PC-9 (cell line): ENCODE results near the gene RNF144A. TPM values are rescaled to one million over a fixed set of nuclear protein-coding genes. Genes with fewer than 3 reads are reported as not detected.

Source experiments
- BruUV-seq: library from RNA; stranded (reverse); fragments of 400-500 nt; replicated peaks from 2 replicates; lab custom pipeline; 2021; lab: Mats Ljungman, UMichigan
- CTCF ChIA-PET: fragments of 300-600 bp; sonication (Branson Sonifier 250); formaldehyde crosslinking; loops from one replicate; lab custom pipeline; 2022; ENCODE audit warnings: antibody characterized with exemption; lab: Charles Lee
- POLR2A ChIA-PET: fragments of 300-600 bp; sonication (Branson Sonifier 250); formaldehyde crosslinking; loops from one replicate; lab custom pipeline; 2022; ENCODE audit warnings: antibody characterized with exemption; ENCODE audit not compliant: unreplicated experiment; lab: Charles Lee
- DNase-seq, 2 experiments: peaks; one replicate each; pipeline versions ENCODE4 v3.0.0 to v3.0.0-alpha.2; 2015 to 2022; ENCODE audit warnings: mixed read lengths in 1 of 2
- H2AFZ ChIP-seq: fragments of 200-600 bp; sonication (generic); 2 replicates; pipeline ENCODE4 v1.8.1; 2017; ENCODE audit warnings: antibody characterized with exemption
- H3F3A ChIP-seq: fragments of 200-600 bp; sonication (generic); 2 replicates; pipeline ENCODE4 v1.8.1; 2017; ENCODE audit warnings: antibody characterized with exemption, mild to moderate bottlenecking, low read depth; ENCODE audit not compliant: insufficient read depth
- H3K27ac ChIP-seq: fragments of 200-600 bp; sonication (generic); 2 replicates; pipeline ENCODE4 v1.6.1; 2016; ENCODE audit warnings: mixed run types
- H3K27me3 ChIP-seq: fragments of 200-600 bp; sonication (generic); 2 replicates; pipeline ENCODE4 v1.6.1; 2016; ENCODE audit warnings: low read depth, mixed run types; ENCODE audit not compliant: insufficient read depth
- H3K36me3 ChIP-seq: fragments of 200-600 bp; sonication (generic); 2 replicates; pipeline ENCODE4 v1.6.1; 2016; ENCODE audit warnings: low read depth, mixed run types
- H3K4me1 ChIP-seq: fragments of 200-600 bp; sonication (generic); replicated peaks from 2 replicates; pipeline ENCODE4 v1.6.1; 2016; ENCODE audit warnings: mixed run types; ENCODE audit not compliant: insufficient read depth
- H3K4me2 ChIP-seq: fragments of 200-600 bp; sonication (generic); 2 replicates; pipeline ENCODE4 v1.6.1; 2017; ENCODE audit warnings: mixed run types
- H3K4me3 ChIP-seq: fragments of 200-600 bp; sonication (generic); 2 replicates; pipeline ENCODE4 v1.6.1; 2016; ENCODE audit warnings: mixed run types
- H3K79me2 ChIP-seq: fragments of 200-600 bp; sonication (generic); 2 replicates; pipeline ENCODE4 v1.6.1; 2017; ENCODE audit warnings: low read depth, mixed run types
- H3K9me2 ChIP-seq: fragments of 200-600 bp; sonication (generic); 2 replicates; pipeline ENCODE4 v1.8.1; 2017; ENCODE audit warnings: mild to moderate bottlenecking; ENCODE audit not compliant: insufficient read depth
- H3K9me3 ChIP-seq: fragments of 200-600 bp; sonication (generic); 2 replicates; pipeline ENCODE4 v1.8.1; 2016; ENCODE audit warnings: low read depth; ENCODE audit not compliant: insufficient read depth
- H4K20me1 ChIP-seq: fragments of 200-600 bp; sonication (generic); 2 replicates; pipeline ENCODE4 v1.8.1; 2017; ENCODE audit not compliant: insufficient read depth
- EZH2 ChIP-seq: fragments of 200-600 bp; sonication (generic); IDR thresholded peaks from 2 replicates; pipeline ENCODE4 v1.8.0; 2017; ENCODE audit warnings: antibody characterized with exemption, low read depth
- intact Hi-C: fragments of 100-400 bp; cut with micrococcal nuclease; formaldehyde crosslinking; loops from one replicate; pipeline ENCODE4 v1.10.0; 2022; ENCODE audit not compliant: unreplicated experiment
- total RNA-seq: library from RNA; stranded (reverse); gene quantifications from 2 replicates; pipeline ENCODE4 v1.2.3, GENCODE V29; 2021
- TF ChIP-seq, protein P1 (sequence below): fragments of 200-600 bp; sonication (generic); conservative IDR thresholded peaks from 2 replicates; pipeline ENCODE4 v1.6.1; 2017; ENCODE audit warnings: mixed run types, antibody characterized with exemption, mild to moderate bottlenecking, moderate library complexity

RNF144A gene
- total RNA-seq, 1 experiment from 2014 or later: 0.94 TPM

DNA sequence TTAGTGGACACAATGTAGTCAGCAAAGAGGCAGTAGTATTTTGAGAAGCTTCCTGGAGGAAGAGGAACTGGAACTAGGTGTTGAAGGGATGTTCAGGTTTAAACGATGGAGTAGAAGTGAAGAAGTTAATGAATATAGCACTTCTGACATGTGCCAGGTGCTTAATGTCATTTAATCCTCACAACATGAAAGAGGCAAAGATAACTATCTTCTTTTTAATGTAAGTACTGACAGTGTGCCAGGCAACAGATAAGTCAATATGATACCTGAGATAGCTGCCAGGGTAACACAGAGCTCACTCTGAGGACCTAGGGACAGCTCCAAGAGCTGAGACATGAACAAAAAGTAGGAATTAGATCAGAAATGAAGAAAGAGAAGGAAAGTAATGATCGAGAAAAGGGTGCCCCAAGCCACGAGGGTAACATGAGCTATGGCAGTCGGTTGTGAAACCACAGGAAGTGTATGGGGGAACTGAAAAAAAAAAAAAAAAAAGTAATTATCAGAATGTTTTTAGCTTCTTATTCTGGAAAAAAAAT is 140.7 kb downstream of the RNF144A start:
- DNase-seq: no peak
- no peaks in the 10 kb centered on the region for H3K9me3 ChIP-seq
- TF ChIP-seq, protein P1, sequence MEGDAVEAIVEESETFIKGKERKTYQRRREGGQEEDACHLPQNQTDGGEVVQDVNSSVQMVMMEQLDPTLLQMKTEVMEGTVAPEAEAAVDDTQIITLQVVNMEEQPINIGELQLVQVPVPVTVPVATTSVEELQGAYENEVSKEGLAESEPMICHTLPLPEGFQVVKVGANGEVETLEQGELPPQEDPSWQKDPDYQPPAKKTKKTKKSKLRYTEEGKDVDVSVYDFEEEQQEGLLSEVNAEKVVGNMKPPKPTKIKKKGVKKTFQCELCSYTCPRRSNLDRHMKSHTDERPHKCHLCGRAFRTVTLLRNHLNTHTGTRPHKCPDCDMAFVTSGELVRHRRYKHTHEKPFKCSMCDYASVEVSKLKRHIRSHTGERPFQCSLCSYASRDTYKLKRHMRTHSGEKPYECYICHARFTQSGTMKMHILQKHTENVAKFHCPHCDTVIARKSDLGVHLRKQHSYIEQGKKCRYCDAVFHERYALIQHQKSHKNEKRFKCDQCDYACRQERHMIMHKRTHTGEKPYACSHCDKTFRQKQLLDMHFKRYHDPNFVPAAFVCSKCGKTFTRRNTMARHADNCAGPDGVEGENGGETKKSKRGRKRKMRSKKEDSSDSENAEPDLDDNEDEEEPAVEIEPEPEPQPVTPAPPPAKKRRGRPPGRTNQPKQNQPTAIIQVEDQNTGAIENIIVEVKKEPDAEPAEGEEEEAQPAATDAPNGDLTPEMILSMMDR: no peak
- no peak for TF ChIP-seq EZH2
- POLR2A ChIA-PET: interaction anchor here (0.7 kb wide), 1 partner anchor 59 kb away, joined by 4 read pairs; no protein-coding TSS in a partner anchor
- H3K79me2 ChIP-seq: no peaks in the 10 kb centered on the region
- no peak overlapping the region for H3K27ac ChIP-seq
- no peak overlapping the region for H3K4me2 ChIP-seq
- H3K4me3 ChIP-seq: no peak overlapping the region
- peaks cover 65% of the 10 kb centered on the region for H3K27me3 ChIP-seq
- H3K4me1 ChIP-seq: no peaks in the 10 kb centered on the region
- H2AFZ ChIP-seq: no peak overlapping the region
- no peaks in the 10 kb centered on the region for H3F3A ChIP-seq
- H3K36me3 ChIP-seq: no peaks in the 10 kb centered on the region
- no peaks in the 10 kb centered on the region for H3K9me2 ChIP-seq
- BruUV-seq: no TSS peak
- H4K20me1 ChIP-seq: no peaks in the 10 kb centered on the region
- CTCF ChIA-PET: no interaction called here
- intact Hi-C loops: no loop called here

DNA sequence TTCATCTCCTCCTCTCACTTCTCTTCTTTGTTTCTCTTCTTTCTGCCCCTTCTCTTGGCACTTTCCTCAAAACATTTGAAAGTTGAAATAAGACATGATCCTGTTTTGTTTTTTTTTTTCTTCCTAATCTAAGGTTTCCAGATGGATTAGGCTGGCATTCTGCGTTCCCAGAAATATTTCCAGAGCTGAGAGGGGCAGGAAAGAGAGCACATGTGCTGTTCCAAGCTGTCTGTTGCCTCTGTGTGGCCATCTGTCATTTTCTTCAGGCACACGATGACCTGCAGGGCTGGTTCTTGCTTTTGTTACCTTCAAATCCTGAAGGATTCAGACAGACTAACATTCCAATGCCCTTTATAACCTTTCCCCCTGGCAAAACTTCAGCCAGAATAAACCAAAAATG is 142.9 kb downstream of the RNF144A start:
- Histone ChIP-seq H3K79me2 (no peaks in the 10 kb centered on the region), H3K4me1 (no peaks in the 10 kb centered on the region), H4K20me1 (no peaks in the 10 kb centered on the region), H3K36me3 (no peaks in the 10 kb centered on the region), H3K27me3 (peaks cover 59% of the 10 kb centered on the region), H3F3A (no peaks in the 10 kb centered on the region), H2AFZ (no peak overlapping the region), H3K4me2 (no peak overlapping the region), H3K9me2 (no peaks in the 10 kb centered on the region), H3K9me3 (no peaks in the 10 kb centered on the region), H3K27ac (no peak overlapping the region), H3K4me3 (no peak overlapping the region)
- ChIA-PET POLR2A (no interaction called here), CTCF (no interaction called here)
- no TSS peak for BruUV-seq
- no peak for TF ChIP-seq EZH2
- TF ChIP-seq, protein P1: no peak
- intact Hi-C loops: no loop called here
- DNase-seq: no peak

DNA sequence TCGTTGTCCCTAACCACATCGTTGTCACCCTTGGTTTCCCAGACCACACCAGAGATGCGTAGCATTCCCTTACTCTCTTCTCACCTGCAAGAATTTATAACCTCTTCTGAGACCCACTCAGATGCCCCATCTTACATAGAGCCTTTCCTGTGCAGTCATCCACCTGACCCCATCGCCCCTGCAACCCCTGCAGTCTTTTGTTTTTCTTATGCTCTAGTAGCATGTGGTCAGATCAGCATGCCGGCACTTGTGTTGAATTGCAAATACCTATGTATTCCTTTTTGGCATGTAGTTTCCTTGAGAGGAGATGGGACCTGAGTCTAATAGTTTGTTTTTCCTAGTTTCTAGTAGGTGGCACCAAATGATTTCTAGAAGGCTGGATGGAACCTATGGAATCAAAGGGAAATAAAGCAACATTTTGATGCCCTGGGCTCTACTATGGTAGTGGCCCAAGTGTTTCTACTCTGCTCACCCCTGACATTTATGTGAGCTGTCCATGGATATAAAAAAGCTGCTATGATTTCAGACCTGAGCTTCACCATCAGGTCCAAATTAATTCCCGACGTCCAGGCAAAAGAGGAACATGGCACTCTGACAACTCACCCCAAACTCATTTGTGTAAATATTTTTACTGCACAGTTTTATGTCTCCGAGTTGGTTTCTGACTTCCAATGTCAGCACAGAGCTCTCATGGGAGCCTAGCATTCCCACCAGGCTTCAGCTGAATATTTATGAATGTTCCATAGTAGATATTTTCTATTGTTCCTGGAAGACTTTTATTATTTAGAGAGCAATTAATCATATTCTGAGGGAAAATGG is 143.6 kb downstream of the RNF144A start:
- Histone ChIP-seq H4K20me1 (no peaks in the 10 kb centered on the region), H3K9me2 (no peaks in the 10 kb centered on the region), H3K4me1 (no peaks in the 10 kb centered on the region), H3F3A (no peaks in the 10 kb centered on the region), H2AFZ (no peak overlapping the region), H3K27ac (no peak overlapping the region), H3K9me3 (no peaks in the 10 kb centered on the region), H3K4me2 (no peak overlapping the region), H3K79me2 (no peaks in the 10 kb centered on the region), H3K4me3 (no peak overlapping the region), H3K36me3 (no peaks in the 10 kb centered on the region), H3K27me3 (peaks cover 57% of the 10 kb centered on the region; the same call in 1 of the 2 replicates)
- TF ChIP-seq, protein P1: no peak
- no peak for TF ChIP-seq EZH2
- DNase-seq: no peak
- ChIA-PET CTCF (no interaction called here), POLR2A (no interaction called here)
- intact Hi-C loops: no loop called here
- no TSS peak for BruUV-seq
